Chondrocyte (in vitro differentiated cells): ENCODE results near the gene NBEAL2. TPM values are rescaled to one million over a fixed set of nuclear protein-coding genes. Genes with fewer than 3 reads are reported as not detected.
A peak's percentile ranks its signal among the peaks of the same experiment; 100 is the strongest.

Experiments
- DNase-seq: peaks from one replicate; pipeline ENCODE4 v3.0.0; 2021; ENCODE audit warnings: mixed read lengths, low spot score
- H3K27ac Mint-ChIP-seq: one replicate; pipeline ENCODE4 v1.8.0; 2021; ENCODE audit warnings: mild to moderate bottlenecking, moderate library complexity, mixed read lengths; ENCODE audit not compliant: unreplicated experiment
- H3K27me3 Mint-ChIP-seq: 2 replicates; pipeline ENCODE4 v1.8.0; 2021; ENCODE audit warnings: low read depth, mixed read lengths
- H3K36me3 Mint-ChIP-seq: 2 replicates; pipeline ENCODE4 v1.8.0; 2021; ENCODE audit warnings: low read depth, mixed read lengths
- H3K4me1 Mint-ChIP-seq: 2 replicates; pipeline ENCODE4 v1.8.0; 2021; ENCODE audit warnings: low read depth, mild to moderate bottlenecking, mixed read lengths
- H3K4me3 Mint-ChIP-seq: one replicate; pipeline ENCODE4 v1.8.0; 2021; ENCODE audit warnings: mild to moderate bottlenecking, moderate library complexity, mixed read lengths; ENCODE audit not compliant: unreplicated experiment
- H3K9me3 Mint-ChIP-seq: 2 replicates; pipeline ENCODE4 v1.8.0; 2021; ENCODE audit warnings: low read depth, mixed read lengths
- total RNA-seq: library from RNA; stranded (reverse); gene quantifications from 3 replicates; pipeline ENCODE4 v1.2.1, GENCODE V29; 2021
- TF ChIP-seq, protein P1 (sequence below): fragments of 200-600 bp; sonication (generic); IDR thresholded peaks from 2 replicates; pipeline ENCODE4 v1.5.0; 2021; ENCODE audit warnings: antibody characterized with exemption, mild to moderate bottlenecking, moderate library complexity

NBEAL2 gene
- total RNA-seq, 1 donor from 2014 or later: 18.1 TPM

DNA sequence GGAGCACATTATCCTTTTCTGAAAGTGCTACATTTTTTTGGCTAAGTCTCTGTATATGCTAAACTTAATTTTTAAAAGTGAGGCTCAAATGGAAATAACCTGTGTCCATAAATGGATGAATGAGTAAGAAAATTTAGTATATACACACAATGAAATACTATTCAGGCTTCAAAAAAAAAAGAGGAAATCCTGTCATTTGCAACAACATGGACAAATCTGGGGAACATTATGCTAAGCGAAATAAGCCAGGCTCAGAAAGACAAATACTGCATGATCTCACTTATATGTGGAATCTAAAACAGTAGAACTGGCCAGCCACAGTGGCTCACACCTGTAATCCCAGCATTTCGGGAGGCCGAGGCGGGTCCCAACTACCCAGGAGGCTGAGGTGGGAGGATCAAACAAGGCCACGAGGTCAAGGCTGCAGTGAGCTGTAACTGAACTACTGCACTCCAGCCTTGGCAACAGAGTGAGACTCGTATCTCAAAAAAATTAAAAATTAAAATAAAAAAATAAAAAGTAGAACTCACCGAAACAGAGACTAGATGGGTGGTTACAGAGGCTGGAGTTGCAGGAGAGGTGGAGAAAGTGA lies 28.7 kb upstream of the NBEAL2 start:
- Mint-ChIP-seq H3K4me1 (peaks cover 48% of the 10 kb centered on the region), H3K9me3 (no peaks in the 10 kb centered on the region), H3K4me3 (no peak overlapping the region), H3K27me3 (no peaks in the 10 kb centered on the region), H3K27ac (no peak overlapping the region), H3K36me3 (peaks cover 3% of the 10 kb centered on the region)
- peak; percentile 50 for DNase-seq
- TF ChIP-seq, protein P1, sequence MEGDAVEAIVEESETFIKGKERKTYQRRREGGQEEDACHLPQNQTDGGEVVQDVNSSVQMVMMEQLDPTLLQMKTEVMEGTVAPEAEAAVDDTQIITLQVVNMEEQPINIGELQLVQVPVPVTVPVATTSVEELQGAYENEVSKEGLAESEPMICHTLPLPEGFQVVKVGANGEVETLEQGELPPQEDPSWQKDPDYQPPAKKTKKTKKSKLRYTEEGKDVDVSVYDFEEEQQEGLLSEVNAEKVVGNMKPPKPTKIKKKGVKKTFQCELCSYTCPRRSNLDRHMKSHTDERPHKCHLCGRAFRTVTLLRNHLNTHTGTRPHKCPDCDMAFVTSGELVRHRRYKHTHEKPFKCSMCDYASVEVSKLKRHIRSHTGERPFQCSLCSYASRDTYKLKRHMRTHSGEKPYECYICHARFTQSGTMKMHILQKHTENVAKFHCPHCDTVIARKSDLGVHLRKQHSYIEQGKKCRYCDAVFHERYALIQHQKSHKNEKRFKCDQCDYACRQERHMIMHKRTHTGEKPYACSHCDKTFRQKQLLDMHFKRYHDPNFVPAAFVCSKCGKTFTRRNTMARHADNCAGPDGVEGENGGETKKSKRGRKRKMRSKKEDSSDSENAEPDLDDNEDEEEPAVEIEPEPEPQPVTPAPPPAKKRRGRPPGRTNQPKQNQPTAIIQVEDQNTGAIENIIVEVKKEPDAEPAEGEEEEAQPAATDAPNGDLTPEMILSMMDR: no peak

DNA sequence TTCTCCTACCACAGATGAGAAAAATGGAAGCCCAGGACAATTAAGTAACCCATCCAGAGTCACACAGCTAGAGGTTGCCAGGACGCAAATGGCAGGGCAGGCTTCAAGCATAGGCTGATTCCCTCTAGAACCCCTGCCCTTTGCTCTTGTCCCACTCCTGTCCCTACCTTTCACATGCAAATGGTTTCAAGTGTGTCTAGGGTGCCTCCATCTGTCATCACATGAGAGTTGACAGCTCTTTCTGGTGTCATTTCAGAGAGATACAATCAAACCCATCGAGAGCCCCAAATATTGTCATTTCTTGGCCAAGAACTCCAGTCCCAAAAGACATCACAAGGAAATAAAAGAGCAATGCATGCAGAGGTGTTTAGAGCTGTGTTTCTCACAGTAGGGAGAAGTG lies 26.7 kb upstream of the NBEAL2 start:
- Mint-ChIP-seq H3K4me1 (peaks cover 35% of the 10 kb centered on the region), H3K27ac (no peak overlapping the region), H3K9me3 (no peaks in the 10 kb centered on the region), H3K27me3 (no peaks in the 10 kb centered on the region), H3K4me3 (no peak overlapping the region), H3K36me3 (no peaks in the 10 kb centered on the region)
- no peak for DNase-seq
- TF ChIP-seq, protein P1: no peak

DNA sequence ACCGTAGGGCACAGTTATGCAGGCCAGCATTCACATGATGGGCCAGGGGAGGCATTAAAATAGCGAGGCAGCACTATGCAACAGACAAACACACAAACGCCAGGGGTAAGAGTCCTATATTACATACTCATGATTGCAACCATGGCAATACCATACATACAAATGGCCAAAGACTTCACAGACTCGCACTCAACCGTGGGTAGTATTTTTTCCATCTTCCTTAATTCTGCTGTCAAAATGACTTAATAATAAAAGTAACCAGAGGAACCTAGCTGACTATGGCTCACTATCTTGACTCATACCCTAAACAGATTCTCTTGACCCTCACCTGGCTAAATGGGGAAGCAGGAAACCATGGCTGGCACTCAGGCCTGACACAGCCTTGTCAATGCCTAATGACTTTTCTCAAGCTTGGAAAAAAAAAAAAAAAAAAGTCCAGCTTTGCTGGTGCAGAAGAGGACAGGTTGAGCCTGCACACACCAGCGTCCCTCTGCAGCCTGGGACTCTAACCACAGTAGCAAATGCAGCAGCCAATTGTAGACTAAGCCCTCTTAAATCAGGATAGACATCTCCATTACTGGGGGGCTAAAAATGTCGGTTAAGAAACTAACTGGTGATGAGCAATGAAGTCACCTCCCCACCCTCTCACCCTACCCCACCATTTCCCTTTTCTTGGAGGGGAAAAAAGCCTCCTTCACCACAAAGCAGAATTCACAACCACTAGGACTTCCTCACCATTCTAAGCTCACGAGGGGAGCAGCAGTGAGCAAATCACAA lies 26.0 kb upstream of the NBEAL2 start:
- H3K4me3 Mint-ChIP-seq: no peak overlapping the region
- H3K36me3 Mint-ChIP-seq: no peaks in the 10 kb centered on the region
- H3K27me3 Mint-ChIP-seq: no peaks in the 10 kb centered on the region
- peak overlapping the region; percentile 37 for H3K27ac Mint-ChIP-seq
- TF ChIP-seq, protein P1: no peak
- DNase-seq: no peak
- no peaks in the 10 kb centered on the region for H3K9me3 Mint-ChIP-seq
- peaks cover 30% of the 10 kb centered on the region for H3K4me1 Mint-ChIP-seq

DNA sequence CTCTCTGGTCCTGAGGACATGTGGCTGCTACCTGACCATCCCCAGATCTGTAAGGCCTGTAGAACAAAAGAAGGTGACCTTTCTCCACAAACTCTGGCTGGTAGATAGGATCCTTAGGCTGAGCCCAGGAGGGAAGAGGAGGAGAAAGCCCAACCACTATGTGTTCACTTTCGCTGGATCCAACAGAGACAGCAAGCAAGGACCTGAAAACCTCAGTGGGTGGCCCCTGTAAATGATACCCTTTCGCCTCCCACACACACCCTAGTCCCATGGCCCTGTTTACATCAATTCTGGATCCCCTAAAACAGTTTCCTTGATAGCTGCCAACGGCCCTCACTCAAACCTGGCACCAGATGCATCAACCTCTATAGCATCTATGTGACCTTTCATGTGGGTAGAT lies 25.3 kb upstream of the NBEAL2 start:
- peaks cover 31% of the 10 kb centered on the region for H3K4me1 Mint-ChIP-seq
- H3K4me3 Mint-ChIP-seq: no peak overlapping the region
- DNase-seq: no peak
- no peaks in the 10 kb centered on the region for H3K36me3 Mint-ChIP-seq
- H3K27me3 Mint-ChIP-seq: no peaks in the 10 kb centered on the region
- TF ChIP-seq, protein P1: no peak
- no peaks in the 10 kb centered on the region for H3K9me3 Mint-ChIP-seq
- H3K27ac Mint-ChIP-seq: no peak overlapping the region

DNA sequence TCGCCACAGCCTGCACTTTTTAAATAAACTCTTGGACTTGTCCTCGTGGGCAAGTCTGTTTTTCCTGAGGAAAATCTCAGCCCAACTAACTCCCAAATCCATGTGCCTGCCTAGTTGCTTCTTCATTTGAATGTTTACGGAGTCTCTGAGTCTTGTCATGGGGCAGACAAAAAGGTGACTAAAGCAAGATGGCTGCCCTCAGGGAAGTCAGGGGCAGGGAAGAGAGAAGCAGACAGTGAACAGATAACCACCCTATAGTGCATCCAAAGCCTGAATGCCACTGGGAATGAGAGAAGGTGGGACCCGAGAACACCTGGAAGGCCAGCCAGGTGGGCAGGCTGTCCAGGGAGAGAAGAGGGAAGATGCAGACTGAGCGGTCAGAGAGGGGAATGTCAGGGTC lies 24.3 kb upstream of the NBEAL2 start:
- Mint-ChIP-seq H3K4me3 (no peak overlapping the region), H3K9me3 (no peaks in the 10 kb centered on the region), H3K36me3 (no peaks in the 10 kb centered on the region), H3K27ac (no peak overlapping the region), H3K27me3 (no peaks in the 10 kb centered on the region), H3K4me1 (peaks cover 36% of the 10 kb centered on the region)
- TF ChIP-seq, protein P1: no peak
- no peak for DNase-seq
